Body of pancreas (tissue), 4 donors: Measurements from ENCODE around the gene CSF2RB.

Source experiments
- CTCF ChIP-seq, 7 experiments: fragments of 450-650 bp in 4 of 7; fragments of 200-600 bp in 3 of 7; sonication (generic) in 3 of 7; IDR thresholded peaks; one replicate each; pipeline ENCODE4 v1.5.1; 2016 to 2019; ENCODE audit warnings: antibody characterized with exemption in 7 of 7
- POLR2A ChIP-seq, 3 donors: fragments of 450-650 bp; IDR thresholded peaks; one replicate each; pipeline ENCODE4 v1.6.1; 2016; ENCODE audit warnings: antibody characterized with exemption in 3 of 3, mild to moderate bottlenecking in 2 of 3

- no peak for TF ChIP-seq POLR2A (IDR thresholded peaks at IDR 0.05)
- TF ChIP-seq CTCF (IDR thresholded peaks at IDR 0.05) = no peak
Observed at GRCh38 chr22:36907253-36908195, 5.9 kb upstream of the CSF2RB start.
